H9 (cell line): Measurements from ENCODE around the gene CCDC71L. TPM values are rescaled to one million over a fixed set of nuclear protein-coding genes. Genes with fewer than 3 reads are reported as not detected.

Experiments used
- DNase-seq: peaks from one replicate; pipeline ENCODE4 v3.0.0-alpha.2; 2017
- H2AFZ ChIP-seq: one replicate; pipeline ENCODE4 v1.6.1; 2013; ENCODE audit warnings: mild to moderate bottlenecking, low read length, control low read depth, moderate library complexity
- H2AK5ac ChIP-seq: 2 replicates; pipeline ENCODE4 v1.6.1; 2013; ENCODE audit warnings: low read length, control low read depth, mixed read lengths; ENCODE audit not compliant: insufficient read length
- H2BK120ac ChIP-seq: one replicate; pipeline ENCODE4 v1.6.1; 2013; ENCODE audit warnings: low read depth, mild to moderate bottlenecking, low read length, control low read depth, inconsistent platforms; ENCODE audit not compliant: poor library complexity, severe bottlenecking
- H2BK12ac ChIP-seq: 2 replicates; pipeline ENCODE4 v1.6.1; 2013; ENCODE audit warnings: low read length, control low read depth, mixed read lengths, low read depth; ENCODE audit not compliant: insufficient read length
- H2BK15ac ChIP-seq: 2 replicates; pipeline ENCODE4 v1.6.1; 2013; ENCODE audit warnings: low read depth, low read length, control low read depth
- H2BK20ac ChIP-seq: one replicate; pipeline ENCODE4 v1.6.1; 2013; ENCODE audit warnings: low read depth, mild to moderate bottlenecking, low read length, control low read depth, inconsistent platforms; ENCODE audit not compliant: poor library complexity, severe bottlenecking
- H2BK5ac ChIP-seq: 2 replicates; pipeline ENCODE4 v1.6.1; 2013; ENCODE audit warnings: low read length, control low read depth, mixed read lengths; ENCODE audit not compliant: insufficient read length
- H3K14ac ChIP-seq: 2 replicates; pipeline ENCODE4 v1.6.1; 2013; ENCODE audit warnings: low read length, control low read depth; ENCODE audit not compliant: insufficient read depth
- H3K18ac ChIP-seq: 2 replicates; pipeline ENCODE4 v1.6.1; 2013; ENCODE audit warnings: low read depth, mild to moderate bottlenecking, mixed read lengths, low read length, control low read depth; ENCODE audit not compliant: insufficient read length
- H3K23ac ChIP-seq: 2 replicates; pipeline ENCODE4 v1.6.1; 2013; ENCODE audit warnings: low read length, control low read depth, mixed read lengths, low read depth; ENCODE audit not compliant: insufficient read length
- H3K23me2 ChIP-seq: 2 replicates; pipeline ENCODE4 v1.6.1; 2013; ENCODE audit warnings: low read depth, mild to moderate bottlenecking, mixed read lengths, low read length, control low read depth; ENCODE audit not compliant: insufficient read length, poor library complexity, severe bottlenecking
- H3K27ac ChIP-seq: 2 replicates; pipeline ENCODE4 v1.5.1; 2013; ENCODE audit warnings: low read length, control low read depth, mixed read lengths, low read depth; ENCODE audit not compliant: insufficient read length
- H3K27me3 ChIP-seq: 2 replicates; pipeline ENCODE4 v1.6.1; 2013; ENCODE audit warnings: low read length, control low read depth, inconsistent platforms; ENCODE audit not compliant: insufficient read depth
- H3K4ac ChIP-seq: 2 replicates; pipeline ENCODE4 v1.6.1; 2013; ENCODE audit warnings: low read depth, mild to moderate bottlenecking, control low read depth, inconsistent platforms, low read length, moderate library complexity
- H3K4me1 ChIP-seq: 2 replicates; pipeline ENCODE4 v1.6.1; 2013; ENCODE audit warnings: low read length, control low read depth, inconsistent platforms; ENCODE audit not compliant: insufficient read depth
- H3K4me2 ChIP-seq: 2 replicates; pipeline ENCODE4 v1.6.1; 2013; ENCODE audit warnings: low read length, control low read depth, mixed read lengths; ENCODE audit not compliant: insufficient read length, insufficient read depth
- H3K56ac ChIP-seq: 2 replicates; pipeline ENCODE4 v1.6.1; 2013; ENCODE audit warnings: low read depth, mild to moderate bottlenecking, mixed read lengths, low read length, control low read depth; ENCODE audit not compliant: insufficient read length
- H3K79me1 ChIP-seq: 2 replicates; pipeline ENCODE4 v1.6.1; 2013; ENCODE audit warnings: low read depth, mild to moderate bottlenecking, moderate library complexity, low read length, control low read depth, inconsistent platforms; ENCODE audit not compliant: insufficient read depth, poor library complexity, severe bottlenecking
- H3K79me2 ChIP-seq: 2 replicates; pipeline ENCODE4 v1.6.1; 2013; ENCODE audit warnings: low read length, control low read depth, inconsistent platforms; ENCODE audit not compliant: insufficient read depth
- H3K9ac ChIP-seq: 2 replicates; pipeline ENCODE4 v1.6.1; 2013; ENCODE audit warnings: low read length, control low read depth, mixed read lengths; ENCODE audit not compliant: insufficient read length; ENCODE audit errors: extremely low read depth
- H3K9me3 ChIP-seq: one replicate; pipeline ENCODE4 v1.6.1; 2013; ENCODE audit warnings: low read depth, low read length, inconsistent platforms; ENCODE audit not compliant: control insufficient read depth
- H3T11ph ChIP-seq: one replicate; pipeline ENCODE4 v1.6.1; 2013; ENCODE audit warnings: mild to moderate bottlenecking, low read length, control low read depth, inconsistent platforms
- H4K20me1 ChIP-seq: one replicate; pipeline ENCODE4 v1.6.1; 2013; ENCODE audit not compliant: control insufficient read depth, insufficient read length, insufficient read depth
- H4K5ac ChIP-seq: 2 replicates; pipeline ENCODE4 v1.6.1; 2013; ENCODE audit warnings: low read depth, mild to moderate bottlenecking, mixed read lengths, low read length, control low read depth; ENCODE audit not compliant: insufficient read length
- H4K8ac ChIP-seq: replicated peaks from 2 replicates; pipeline ENCODE4 v1.6.1; 2013; ENCODE audit warnings: low read length, control low read depth, mixed read lengths, low read depth; ENCODE audit not compliant: insufficient read length
- H4K91ac ChIP-seq: 2 replicates; pipeline ENCODE4 v1.6.1; 2013; ENCODE audit warnings: low read depth, mild to moderate bottlenecking, moderate library complexity, mixed read lengths, low read length, control low read depth; ENCODE audit not compliant: insufficient read length
- H3K27ac Mint-ChIP-seq, 3 experiments: 2 replicates in 2 of 3; 3 replicates in 1 of 3; pipeline ENCODE4 v1.8.0; 2020 to 2021; ENCODE audit warnings: mixed read lengths in 3 of 3, mild to moderate bottlenecking in 1 of 3, moderate library complexity in 1 of 3
- H3K27me3 Mint-ChIP-seq: 2 replicates; pipeline ENCODE4 v1.8.0; 2021; ENCODE audit warnings: low read depth, mild to moderate bottlenecking, moderate library complexity, mixed read lengths
- H3K36me3 Mint-ChIP-seq, 3 experiments: 2 replicates in 2 of 3; 3 replicates in 1 of 3; pipeline ENCODE4 v1.8.0; 2020 to 2021; ENCODE audit warnings: low read depth in 3 of 3, mixed read lengths in 3 of 3; ENCODE audit not compliant: insufficient read depth in 1 of 3
- H3K4me1 Mint-ChIP-seq, 2 experiments: 2 replicates each; pipeline ENCODE4 v1.8.0; 2020; ENCODE audit warnings: mixed read lengths in 2 of 2
- H3K4me3 Mint-ChIP-seq, 2 experiments: 2 replicates in 1 of 2; 3 replicates in 1 of 2; pipeline ENCODE4 v1.8.0; 2020 to 2021; ENCODE audit warnings: mild to moderate bottlenecking in 2 of 2, mixed read lengths in 2 of 2, moderate library complexity in 1 of 2
- H3K9me3 Mint-ChIP-seq, 2 experiments: 2 replicates in 1 of 2; 3 replicates in 1 of 2; pipeline ENCODE4 v1.8.0; 2020; ENCODE audit warnings: mild to moderate bottlenecking in 2 of 2, mixed read lengths in 2 of 2, moderate library complexity in 1 of 2
- WGBS: extraction: QIAGEN DNeasy Blood & Tissue Kit; methylation state at CpG from one replicate; pipeline ENCODE4 v1.1.7; 2013; ENCODE audit warnings: missing lambda C conversion rate, low lambda C conversion rate, mixed read lengths; ENCODE audit not compliant: insufficient read length; ENCODE audit errors: extremely low coverage; 5-methylcytosine and 5-hydroxymethylcytosine counted together
- total RNA-seq: library from RNA; stranded (reverse); gene quantifications from 2 replicates; pipeline ENCODE4 v1.2.1, GENCODE V29; 2021
- TF ChIP-seq, protein P1 (sequence below): fragments of 200-600 bp; sonication (generic); conservative IDR thresholded peaks from 3 replicates; pipeline ENCODE4 v1.8.0; 2021; ENCODE audit warnings: antibody characterized with exemption, mild to moderate bottlenecking

CCDC71L gene
- total RNA-seq, 1 experiment from 2014 or later = 13.7 TPM

DNA sequence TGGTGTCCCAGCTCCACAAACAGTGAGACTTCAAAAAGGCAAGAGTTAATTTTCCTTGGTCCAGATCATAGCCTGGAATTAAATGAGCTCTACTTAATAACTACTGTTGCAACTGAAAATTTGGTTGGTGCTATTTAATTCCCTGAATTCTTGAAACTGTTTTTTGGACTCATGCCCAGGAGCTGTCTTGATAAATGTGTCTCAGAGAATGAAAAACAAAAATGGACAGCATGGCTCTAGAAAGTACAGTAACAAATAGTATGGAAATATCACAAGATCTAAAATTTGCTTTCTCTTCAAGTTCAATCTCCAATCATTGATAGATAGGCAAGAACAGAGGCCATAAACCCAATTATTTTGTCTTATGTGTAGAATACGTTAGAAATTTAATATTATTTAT, 42.5 kb downstream of the CCDC71L start:
- Mint-ChIP-seq H3K27ac (no peak overlapping the region), H3K9me3 (peaks cover 5 to 11% of the 10 kb centered on the region in 2 experiments; a peak in 3 of 5 replicates), H3K4me1 (no peaks in the 10 kb centered on the region), H3K36me3 (peaks cover 0 to 1% (median 0%) of the 10 kb centered on the region in 3 experiments; a peak in 1 of 7 replicates), H3K4me3 (no peak overlapping the region), H3K27me3 (peaks cover 3% of the 10 kb centered on the region)
- Histone ChIP-seq H2AK5ac (no peak overlapping the region), H3K4me1 (no peaks in the 10 kb centered on the region), H3K14ac (no peak overlapping the region), H3K23ac (no peak overlapping the region), H3K79me1 (no peaks in the 10 kb centered on the region), H2BK120ac (no peak overlapping the region), H3K18ac (no peak overlapping the region), H2BK20ac (no peak overlapping the region), H3K9ac (no peak overlapping the region), H2AFZ (no peak overlapping the region), H2BK12ac (no peak overlapping the region), H3K79me2 (no peaks in the 10 kb centered on the region), H3K27ac (no peak overlapping the region), H3K27me3 (no peaks in the 10 kb centered on the region), H3K9me3 (no peaks in the 10 kb centered on the region), H4K20me1 (no peaks in the 10 kb centered on the region), H3K23me2 (no peaks in the 10 kb centered on the region), H3K4me2 (no peak overlapping the region), H4K5ac (no peak overlapping the region), H4K91ac (no peak overlapping the region), H3K4ac (no peak overlapping the region), H3K56ac (no peak overlapping the region), H3T11ph (no peak overlapping the region), H2BK15ac (no peak overlapping the region), H2BK5ac (no peak overlapping the region), H4K8ac (no peak overlapping the region)
- TF ChIP-seq, protein P1, sequence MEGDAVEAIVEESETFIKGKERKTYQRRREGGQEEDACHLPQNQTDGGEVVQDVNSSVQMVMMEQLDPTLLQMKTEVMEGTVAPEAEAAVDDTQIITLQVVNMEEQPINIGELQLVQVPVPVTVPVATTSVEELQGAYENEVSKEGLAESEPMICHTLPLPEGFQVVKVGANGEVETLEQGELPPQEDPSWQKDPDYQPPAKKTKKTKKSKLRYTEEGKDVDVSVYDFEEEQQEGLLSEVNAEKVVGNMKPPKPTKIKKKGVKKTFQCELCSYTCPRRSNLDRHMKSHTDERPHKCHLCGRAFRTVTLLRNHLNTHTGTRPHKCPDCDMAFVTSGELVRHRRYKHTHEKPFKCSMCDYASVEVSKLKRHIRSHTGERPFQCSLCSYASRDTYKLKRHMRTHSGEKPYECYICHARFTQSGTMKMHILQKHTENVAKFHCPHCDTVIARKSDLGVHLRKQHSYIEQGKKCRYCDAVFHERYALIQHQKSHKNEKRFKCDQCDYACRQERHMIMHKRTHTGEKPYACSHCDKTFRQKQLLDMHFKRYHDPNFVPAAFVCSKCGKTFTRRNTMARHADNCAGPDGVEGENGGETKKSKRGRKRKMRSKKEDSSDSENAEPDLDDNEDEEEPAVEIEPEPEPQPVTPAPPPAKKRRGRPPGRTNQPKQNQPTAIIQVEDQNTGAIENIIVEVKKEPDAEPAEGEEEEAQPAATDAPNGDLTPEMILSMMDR = no peak
- no peak for DNase-seq
- WGBS = no CpG with 5 or more reads among the region's 1 CpG
